ENCODE results near the gene DUSP19. TPM values are rescaled to one million over a fixed set of nuclear protein-coding genes. Genes with fewer than 3 reads are reported as not detected.

Gene DUSP19, protein sequence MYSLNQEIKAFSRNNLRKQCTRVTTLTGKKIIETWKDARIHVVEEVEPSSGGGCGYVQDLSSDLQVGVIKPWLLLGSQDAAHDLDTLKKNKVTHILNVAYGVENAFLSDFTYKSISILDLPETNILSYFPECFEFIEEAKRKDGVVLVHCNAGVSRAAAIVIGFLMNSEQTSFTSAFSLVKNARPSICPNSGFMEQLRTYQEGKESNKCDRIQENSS
- total RNA-seq, result 1 to 10 TPM; 4.2 to 5.9 TPM
- polyA plus RNA-seq (ENCODE audit: insufficient read length in 6 of 6), result 1 to 10 TPM; 4.1 to 7.0 (median 5.9) TPM
- long read RNA-seq, donor 1, full-length matches to known transcripts, result 2 of 2 reads
- long read RNA-seq, donor 1, partial matches to known transcripts, result 0 of 2 reads
- long read RNA-seq, donor 1, other reads (novel, unspliced or antisense), result 0 of 2 reads
- long read RNA-seq, donor 2, full-length matches to known transcripts, result 4 of 4 reads
- long read RNA-seq, donor 2, partial matches to known transcripts, result 0 of 4 reads
- long read RNA-seq, donor 2, other reads (novel, unspliced or antisense), result 0 of 4 reads
- long read RNA-seq, donor 3, full-length matches to known transcripts, result 1 of 55 reads
- long read RNA-seq, donor 3, partial matches to known transcripts, result 44 of 55 reads
- long read RNA-seq, donor 3, other reads (novel, unspliced or antisense), result 10 of 55 reads
- long read RNA-seq, donor 4, partial matches to known transcripts, result 0 of 1 reads
- long read RNA-seq, donor 4, other reads (novel, unspliced or antisense), result 1 of 1 reads
- long read RNA-seq, donor 5, full-length matches to known transcripts, result 2 of 2 reads
- long read RNA-seq, donor 5, partial matches to known transcripts, result 0 of 2 reads
- long read RNA-seq, donor 5, other reads (novel, unspliced or antisense), result 0 of 2 reads
- long read RNA-seq, donor 6, result 0 reads
- long read RNA-seq, donor 7, result 0 reads
- long read RNA-seq, donor 8, full-length matches to known transcripts, result 3 of 3 reads
- long read RNA-seq, donor 8, partial matches to known transcripts, result 0 of 3 reads
- long read RNA-seq, donor 8, other reads (novel, unspliced or antisense), result 0 of 3 reads
- long read RNA-seq, donor 9, result 0 reads
- long read RNA-seq, donor 10, full-length matches to known transcripts, result 2 of 3 reads
- long read RNA-seq, donor 10, partial matches to known transcripts, result 1 of 3 reads
- long read RNA-seq, donor 10, other reads (novel, unspliced or antisense), result 0 of 3 reads
- long read RNA-seq, donor 11, full-length matches to known transcripts, result 1 of 1 reads
- long read RNA-seq, donor 11, partial matches to known transcripts, result 0 of 1 reads
- long read RNA-seq, donor 11, other reads (novel, unspliced or antisense), result 0 of 1 reads
- long read RNA-seq, donor 12, full-length matches to known transcripts, result 1 of 1 reads
- long read RNA-seq, donor 12, partial matches to known transcripts, result 0 of 1 reads
- long read RNA-seq, donor 12, other reads (novel, unspliced or antisense), result 0 of 1 reads

- H3K27me3 ChIP-seq, result peaks cover 0 to 6% of the 10 kb centered on the region in 2 donors
- DNase-seq (peak; percentile 82 to 94 (median 88)), ATAC-seq (peak; percentile 98)
- intact Hi-C loops (cut with DNase I), result no loop called here
- no peak for TF ChIP-seq CTCF (IDR thresholded peaks at IDR 0.05)
- peak within 1 kb of the TSS; percentile 51 to 59 for H3K4me3 ChIP-seq
- H3K4me1 ChIP-seq, result peaks cover 0 to 15% of the 10 kb centered on the region in 2 donors
- no peaks in the 10 kb centered on the region for H3K36me3 ChIP-seq
- H3K27ac ChIP-seq, result peak within 1 kb of the TSS; percentile 84 to 88
- H3K9me3 ChIP-seq, result no peaks in the 10 kb centered on the region
These were observed at the start of gene DUSP19 for GRCh38 chr2:183078464-183079138. Gene DUSP19, plus strand, starts transcription at chr2:183078747. Its CDS starts 187 bp downstream, at chr2:183078934.

DNA sequence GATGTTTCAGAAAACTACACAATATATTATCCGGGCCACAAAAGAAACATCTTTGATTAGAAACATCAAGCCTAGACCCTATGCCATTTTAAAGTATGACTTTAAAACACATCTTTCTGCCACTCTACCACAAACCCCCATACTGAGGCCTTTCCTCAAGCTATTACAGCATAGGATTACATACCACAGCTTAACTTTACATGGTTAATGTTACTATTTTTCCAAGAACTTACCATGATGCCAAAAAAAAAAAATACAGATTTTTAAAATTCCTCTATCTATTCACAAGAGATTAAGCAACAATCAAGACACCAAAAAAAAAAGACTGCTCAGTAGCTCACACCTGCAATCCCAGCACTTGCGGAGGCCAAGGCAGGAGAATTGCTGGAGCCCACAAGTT lies 49.3 kb upstream of the DUSP19 start:
- no peak overlapping the region for H3K27ac ChIP-seq
- no peaks in the 10 kb centered on the region for H3K36me3 ChIP-seq
- peaks cover 0 to 28% of the 10 kb centered on the region in 2 donors for H3K4me1 ChIP-seq
- no peak for ATAC-seq
- DNase-seq, result no peak
- intact Hi-C loops (cut with DNase I), result no loop called here
- no peak overlapping the region for H3K4me3 ChIP-seq
- no peak for TF ChIP-seq CTCF (IDR thresholded peaks at IDR 0.05)
- H3K9me3 ChIP-seq, result no peaks in the 10 kb centered on the region
- H3K27me3 ChIP-seq, result peaks cover 0 to 80% of the 10 kb centered on the region in 2 donors

DNA sequence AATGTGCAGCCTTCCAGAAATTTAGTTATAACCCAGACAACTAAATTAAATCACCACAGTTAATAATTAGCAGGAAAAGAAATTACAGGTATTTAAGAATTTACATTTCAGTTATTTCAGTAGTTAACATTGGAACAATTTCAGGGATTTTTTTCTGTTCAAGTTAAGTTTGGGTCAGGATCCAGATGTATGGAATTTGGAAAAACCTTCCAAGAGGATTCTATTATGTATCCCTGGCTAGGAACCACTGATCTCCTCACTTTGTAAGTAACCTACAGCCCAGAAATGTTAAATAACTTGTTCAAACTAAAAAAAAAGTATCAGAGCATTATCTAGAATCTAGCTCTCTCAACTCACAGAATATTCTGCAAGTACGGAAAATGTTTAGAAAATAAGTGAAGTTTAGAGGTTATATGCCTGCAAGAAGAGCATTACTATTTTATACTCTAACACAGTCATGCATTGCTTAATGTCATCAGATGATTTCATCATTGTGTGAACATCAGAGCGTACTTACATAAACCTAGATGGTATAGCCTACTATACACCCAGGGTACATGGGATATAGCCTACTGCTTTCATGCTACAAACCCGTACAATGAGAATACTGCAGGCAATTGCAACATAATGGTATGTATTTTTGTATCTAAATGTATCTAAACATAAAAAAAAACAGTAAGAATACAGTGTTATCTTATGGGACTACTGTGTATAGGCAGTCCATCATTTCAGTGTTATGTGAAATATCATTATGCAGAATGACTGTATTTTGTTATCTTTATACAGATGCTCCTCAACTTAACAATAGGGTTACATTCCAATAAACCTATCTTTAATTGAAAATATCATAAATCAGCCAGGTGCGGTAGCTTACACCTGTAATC lies 46.4 kb upstream of the DUSP19 start:
- ATAC-seq (no peak), DNase-seq (no peak)
- peaks cover 4 to 42% of the 10 kb centered on the region in 2 donors for H3K4me1 ChIP-seq
- no peak for TF ChIP-seq CTCF (IDR thresholded peaks at IDR 0.05)
- no peak overlapping the region for H3K27ac ChIP-seq
- H3K4me3 ChIP-seq, result no peak overlapping the region
- H3K27me3 ChIP-seq, result peaks cover 0 to 98% of the 10 kb centered on the region in 2 donors
- no peaks in the 10 kb centered on the region for H3K36me3 ChIP-seq
- no peaks in the 10 kb centered on the region for H3K9me3 ChIP-seq
- intact Hi-C loops (cut with DNase I), result no loop called here

GRCh38 chr2:183033951-183034350 lies 44.6 kb upstream of the DUSP19 start:
- Histone ChIP-seq H3K4me1 (peaks cover 4 to 48% of the 10 kb centered on the region in 2 donors), H3K27me3 (peaks cover 0 to 100% of the 10 kb centered on the region in 2 donors), H3K36me3 (no peaks in the 10 kb centered on the region), H3K9me3 (no peaks in the 10 kb centered on the region), H3K4me3 (no peak overlapping the region), H3K27ac (no peak overlapping the region)
- intact Hi-C loops (cut with DNase I), result no loop called here
- DNase-seq (no peak), ATAC-seq (no peak)
- no peak for TF ChIP-seq CTCF (IDR thresholded peaks at IDR 0.05)

Measured in left lung (tissue), 14 donors.